Peyer's patch (tissue), 4 donors: ENCODE results near the gene TSGA10.

Experiments used
- POLR2A ChIP-seq, 2 donors: fragments of 450-650 bp; IDR thresholded peaks; one replicate each; pipeline ENCODE4 v1.5.1; 2017; ENCODE audit warnings: antibody characterized with exemption in 2 of 2, mild to moderate bottlenecking in 2 of 2, moderate library complexity in 2 of 2
- TF ChIP-seq, protein P1 (sequence below), 6 experiments: fragments of 450-650 bp in 4 of 6; fragments of 200-600 bp in 2 of 6; sonication (generic) in 1 of 6; IDR thresholded peaks; one replicate each; pipeline ENCODE4 v1.5.1; 2017 to 2019; ENCODE audit warnings: antibody characterized with exemption in 6 of 6, mild to moderate bottlenecking in 3 of 6, moderate library complexity in 1 of 6

GRCh38 chr2:99181624-99182000, 26.9 kb upstream of the TSGA10 start:
- TF ChIP-seq, protein P1, sequence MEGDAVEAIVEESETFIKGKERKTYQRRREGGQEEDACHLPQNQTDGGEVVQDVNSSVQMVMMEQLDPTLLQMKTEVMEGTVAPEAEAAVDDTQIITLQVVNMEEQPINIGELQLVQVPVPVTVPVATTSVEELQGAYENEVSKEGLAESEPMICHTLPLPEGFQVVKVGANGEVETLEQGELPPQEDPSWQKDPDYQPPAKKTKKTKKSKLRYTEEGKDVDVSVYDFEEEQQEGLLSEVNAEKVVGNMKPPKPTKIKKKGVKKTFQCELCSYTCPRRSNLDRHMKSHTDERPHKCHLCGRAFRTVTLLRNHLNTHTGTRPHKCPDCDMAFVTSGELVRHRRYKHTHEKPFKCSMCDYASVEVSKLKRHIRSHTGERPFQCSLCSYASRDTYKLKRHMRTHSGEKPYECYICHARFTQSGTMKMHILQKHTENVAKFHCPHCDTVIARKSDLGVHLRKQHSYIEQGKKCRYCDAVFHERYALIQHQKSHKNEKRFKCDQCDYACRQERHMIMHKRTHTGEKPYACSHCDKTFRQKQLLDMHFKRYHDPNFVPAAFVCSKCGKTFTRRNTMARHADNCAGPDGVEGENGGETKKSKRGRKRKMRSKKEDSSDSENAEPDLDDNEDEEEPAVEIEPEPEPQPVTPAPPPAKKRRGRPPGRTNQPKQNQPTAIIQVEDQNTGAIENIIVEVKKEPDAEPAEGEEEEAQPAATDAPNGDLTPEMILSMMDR (IDR thresholded peaks at IDR 0.05) = no peak
- TF ChIP-seq POLR2A (IDR thresholded peaks at IDR 0.05) = no peak
